ENCODE results near the gene RCL1.
"Not testable (repeated sequence)": the region's sequence is repeated elsewhere in the genome, so short reads cannot be mapped to it uniquely, and the experiment has no call there.

Gene RCL1

DNA sequence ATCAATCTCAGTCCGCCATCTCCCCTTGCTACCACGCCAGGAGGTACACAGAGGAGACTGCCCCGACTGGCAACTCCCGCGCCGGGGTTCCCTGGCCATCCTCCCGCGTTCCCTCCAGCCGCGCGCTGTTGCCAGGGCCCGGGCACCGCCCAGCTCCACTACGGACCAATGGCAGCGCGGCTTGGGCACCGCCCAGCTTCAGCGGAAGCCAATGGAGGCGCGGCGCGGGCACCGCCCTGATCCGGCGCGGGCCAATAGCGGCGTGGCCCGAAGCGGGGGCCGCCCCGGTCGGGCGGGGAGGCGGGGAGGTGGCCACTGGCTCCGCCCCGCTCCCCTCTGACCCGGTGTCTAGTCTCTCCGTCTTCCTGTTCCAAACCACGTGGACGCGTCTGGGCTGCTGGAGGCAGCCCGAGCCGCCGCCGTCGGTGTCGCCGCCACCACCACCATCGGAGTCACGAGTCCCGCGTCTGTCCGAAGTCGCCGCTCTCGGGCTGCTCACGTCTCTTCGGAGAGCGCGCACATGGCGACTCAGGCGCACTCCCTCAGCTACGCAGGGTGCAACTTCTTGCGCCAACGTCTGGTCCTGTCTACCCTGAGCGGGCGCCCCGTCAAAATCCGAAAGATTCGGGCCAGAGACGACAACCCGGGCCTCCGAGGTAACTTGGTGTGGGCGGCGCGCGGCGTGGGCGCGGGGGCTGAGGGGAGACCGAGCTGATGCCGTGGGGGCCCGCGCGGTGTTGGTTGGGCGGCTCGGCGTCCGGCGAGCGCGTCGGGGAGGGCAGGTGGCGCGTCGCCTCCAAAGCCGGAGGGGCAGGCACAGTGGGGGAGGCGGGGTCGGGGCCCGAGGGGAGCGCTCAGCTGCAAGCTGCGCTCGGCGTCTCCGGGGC lies at the start of gene RCL1:
Gene RCL1, plus strand, starts transcription at position 373 of the 887 bp plus-strand sequence. Its CDS starts 148 bp downstream, at position 521.
- Mint-ChIP-seq H3K27me3 (peaks cover 4% of the 10 kb centered on the region), H3K4me1 (ENCODE audit: low read depth) (peaks cover 51% of the 10 kb centered on the region), H3K36me3 (ENCODE audit: low read depth) (peaks cover 28% of the 10 kb centered on the region), H3K4me3 (peak within 1 kb of the TSS; percentile 94), H3K27ac (peak within 1 kb of the TSS; percentile 95), H3K9me3 (no peaks in the 10 kb centered on the region)

DNA sequence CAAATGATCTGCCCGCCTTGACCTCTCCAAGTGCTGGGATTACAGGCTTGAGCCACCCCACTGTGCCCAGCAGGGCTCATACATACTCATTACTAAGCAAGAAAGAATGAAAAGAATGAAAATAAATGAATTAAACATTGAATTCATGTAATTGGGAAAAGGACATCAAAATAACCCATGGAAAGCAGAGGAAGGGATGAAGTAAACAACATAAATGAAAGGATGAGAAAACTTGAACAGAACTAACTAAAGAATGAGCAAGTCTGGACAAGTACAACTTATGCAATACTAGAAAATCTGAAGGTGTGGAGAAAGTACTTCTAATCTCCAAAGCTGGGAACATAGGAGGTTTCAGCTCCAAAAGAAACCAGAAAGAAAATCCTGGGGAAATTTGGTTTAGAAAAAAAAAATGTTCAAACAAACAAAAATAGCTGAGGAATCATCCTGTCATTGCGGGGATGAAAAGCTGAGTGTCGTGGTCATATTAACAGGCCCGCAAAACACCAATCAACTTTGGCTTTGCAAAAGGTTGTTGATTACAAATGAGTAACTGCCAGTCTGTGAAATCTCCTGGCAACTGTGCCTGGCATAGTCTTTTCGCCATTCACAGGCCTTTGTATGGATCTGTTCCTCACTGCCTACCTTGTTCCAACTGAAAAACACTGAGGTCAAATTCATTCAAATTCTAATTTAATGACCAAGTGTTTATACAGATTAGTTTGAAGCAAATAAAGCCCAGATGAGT lies 49.4 kb upstream of the RCL1 start:
- no peak overlapping the region for H3K27ac Mint-ChIP-seq
- no peak overlapping the region for H3K4me3 Mint-ChIP-seq
- no peaks in the 10 kb centered on the region for H3K27me3 Mint-ChIP-seq
- peaks cover 45% of the 10 kb centered on the region for H3K4me1 Mint-ChIP-seq (ENCODE audit: low read depth)
- H3K36me3 Mint-ChIP-seq (ENCODE audit: low read depth) = no peaks in the 10 kb centered on the region
- no peaks in the 10 kb centered on the region for H3K9me3 Mint-ChIP-seq

GRCh38 chr9:4746278-4747030 lies 46.3 kb upstream of the RCL1 start:
- H3K4me3 Mint-ChIP-seq = no peak overlapping the region
- peak overlapping the region; percentile 16 for H3K27ac Mint-ChIP-seq
- H3K4me1 Mint-ChIP-seq (ENCODE audit: low read depth) = peaks cover 26% of the 10 kb centered on the region
- no peaks in the 10 kb centered on the region for H3K36me3 Mint-ChIP-seq (ENCODE audit: low read depth)
- no peaks in the 10 kb centered on the region for H3K9me3 Mint-ChIP-seq
- H3K27me3 Mint-ChIP-seq = no peaks in the 10 kb centered on the region

DNA sequence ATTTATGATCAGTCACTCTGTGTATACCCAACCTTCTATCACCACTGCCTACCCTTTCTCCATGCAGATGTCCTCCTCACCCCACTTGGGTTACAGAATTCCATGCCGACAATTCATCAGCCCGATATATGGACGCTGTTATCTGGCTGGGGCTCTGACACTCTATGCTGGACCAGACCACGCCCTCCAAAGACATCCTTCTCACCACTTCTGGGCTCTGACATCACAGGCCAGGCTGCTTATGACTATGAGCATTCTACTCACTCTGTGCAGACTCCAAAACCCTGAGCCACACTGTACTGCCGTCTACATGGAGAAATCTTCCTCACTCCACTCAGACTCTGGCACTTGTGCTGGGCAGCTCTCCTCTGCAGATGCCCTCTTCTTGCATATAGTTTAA lies 44.1 kb upstream of the RCL1 start:
- H3K9me3 Mint-ChIP-seq = no peaks in the 10 kb centered on the region
- H3K4me1 Mint-ChIP-seq (ENCODE audit: low read depth) = peaks cover 18% of the 10 kb centered on the region
- H3K4me3 Mint-ChIP-seq = no peak overlapping the region
- H3K36me3 Mint-ChIP-seq (ENCODE audit: low read depth) = no peaks in the 10 kb centered on the region
- H3K27ac Mint-ChIP-seq = no peak overlapping the region
- no peaks in the 10 kb centered on the region for H3K27me3 Mint-ChIP-seq

- Mint-ChIP-seq H3K4me1 (ENCODE audit: low read depth) (peaks cover 14% of the 10 kb centered on the region), H3K27ac (no peak overlapping the region), H3K27me3 (no peaks in the 10 kb centered on the region), H3K9me3 (no peaks in the 10 kb centered on the region), H3K36me3 (ENCODE audit: low read depth) (no peaks in the 10 kb centered on the region), H3K4me3 (no peak overlapping the region)
Measured at GRCh38 chr9:4750023-4750673, 42.6 kb upstream of the RCL1 start.

DNA sequence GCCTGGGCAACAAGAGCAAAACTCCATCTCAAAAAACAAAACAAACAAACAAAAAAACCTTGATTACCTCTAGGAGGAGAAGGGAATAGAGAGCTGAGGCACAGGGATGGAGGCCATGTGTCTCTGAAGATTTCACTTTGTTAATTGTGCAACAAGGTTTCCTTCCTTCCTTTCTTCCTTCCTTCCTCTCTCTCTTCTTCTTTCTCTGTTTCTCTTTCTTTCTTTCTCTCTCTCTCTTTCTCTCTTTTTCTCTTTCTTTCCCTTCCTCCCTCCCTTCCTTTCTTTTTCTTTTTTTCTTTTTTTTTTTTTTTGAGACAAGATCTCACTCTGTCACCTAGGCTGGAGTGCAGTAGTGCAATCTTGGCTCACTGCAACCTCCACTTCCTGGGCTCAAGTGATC lies 38.2 kb upstream of the RCL1 start:
- H3K4me1 Mint-ChIP-seq (ENCODE audit: low read depth); H3K9me3 Mint-ChIP-seq; H3K4me3 Mint-ChIP-seq: not testable (repeated sequence)

DNA sequence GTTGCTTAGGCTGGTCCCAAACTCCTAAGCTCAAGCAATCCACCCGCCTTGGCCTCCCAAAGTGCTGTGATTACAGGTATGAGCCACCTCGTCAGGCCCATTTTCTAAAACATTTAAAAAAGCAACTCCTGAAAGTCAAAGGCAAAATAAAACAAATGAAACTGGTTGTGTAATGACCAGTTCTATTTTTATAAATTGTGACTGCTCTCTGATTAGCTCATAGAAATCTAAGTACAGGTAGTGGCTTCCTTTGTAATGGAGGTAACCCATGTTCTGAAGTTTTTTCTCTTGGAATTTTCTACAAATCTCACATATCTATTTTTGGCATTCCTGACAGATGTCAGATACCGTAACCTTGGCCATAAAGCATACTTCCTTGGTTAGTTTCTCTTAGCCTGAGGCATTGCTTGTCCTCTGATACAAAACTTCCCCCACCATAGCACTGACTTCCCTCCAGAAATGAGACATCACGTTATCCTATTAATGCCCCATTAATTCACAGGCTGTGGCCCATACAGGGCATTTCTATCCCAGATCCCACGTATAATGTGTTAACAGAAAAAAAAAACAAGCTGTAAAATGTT lies 37.6 kb upstream of the RCL1 start:
- no peaks in the 10 kb centered on the region for H3K36me3 Mint-ChIP-seq (ENCODE audit: low read depth)
- H3K27ac Mint-ChIP-seq = no peak overlapping the region
- no peaks in the 10 kb centered on the region for H3K27me3 Mint-ChIP-seq
- no peak overlapping the region for H3K4me3 Mint-ChIP-seq
- peaks cover 5% of the 10 kb centered on the region for H3K4me1 Mint-ChIP-seq (ENCODE audit: low read depth)
- no peaks in the 10 kb centered on the region for H3K9me3 Mint-ChIP-seq

More for the DNA sequence above, 38.2 kb upstream of the RCL1 start:
- not testable (repeated sequence) for H3K27ac Mint-ChIP-seq; H3K27me3 Mint-ChIP-seq; H3K36me3 Mint-ChIP-seq (ENCODE audit: low read depth)

- H3K4me3 Mint-ChIP-seq = no peak overlapping the region
Measured at GRCh38 chr9:4756420-4756819, 36.3 kb upstream of the RCL1 start.

DNA sequence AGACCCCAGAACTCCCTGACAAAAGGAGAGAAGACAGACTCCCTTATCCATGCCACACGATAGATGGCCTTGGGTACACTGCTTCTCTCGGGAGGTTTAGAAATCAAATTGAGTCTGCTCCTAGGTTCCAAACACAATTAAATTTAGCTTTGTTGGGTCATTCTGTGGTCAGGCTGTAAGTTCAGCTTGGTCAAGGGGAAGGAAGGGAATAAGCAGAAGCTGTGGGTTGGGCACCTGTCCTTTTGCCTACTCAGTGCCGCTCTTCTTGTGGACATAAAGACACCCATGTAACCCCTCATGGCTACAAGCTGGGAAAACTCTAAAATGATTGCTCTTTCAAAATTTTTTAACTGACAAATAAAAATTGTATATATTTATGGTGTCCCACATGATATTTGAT lies 32.6 kb upstream of the RCL1 start:
- Mint-ChIP-seq H3K4me1 (ENCODE audit: low read depth) (peaks cover 22% of the 10 kb centered on the region), H3K9me3 (no peaks in the 10 kb centered on the region)

More at GRCh38 chr9:4756420-4756819, 36.3 kb upstream of the RCL1 start:
- Mint-ChIP-seq H3K9me3 (no peaks in the 10 kb centered on the region), H3K27ac (no peak overlapping the region), H3K27me3 (peaks cover 2% of the 10 kb centered on the region), H3K36me3 (ENCODE audit: low read depth) (no peaks in the 10 kb centered on the region), H3K4me1 (ENCODE audit: low read depth) (peaks cover 5% of the 10 kb centered on the region)

GRCh38 chr9:4762108-4762885 lies 30.4 kb upstream of the RCL1 start:
- Mint-ChIP-seq H3K4me1 (ENCODE audit: low read depth) (peaks cover 22% of the 10 kb centered on the region), H3K27me3 (peaks cover 4% of the 10 kb centered on the region), H3K36me3 (ENCODE audit: low read depth) (no peaks in the 10 kb centered on the region), H3K9me3 (no peaks in the 10 kb centered on the region), H3K27ac (peak overlapping the region; percentile 21), H3K4me3 (peak overlapping the region; percentile 59)

More for the DNA sequence above, 32.6 kb upstream of the RCL1 start:
- H3K4me3 Mint-ChIP-seq = no peak overlapping the region
- H3K27me3 Mint-ChIP-seq = peaks cover 4% of the 10 kb centered on the region
- no peaks in the 10 kb centered on the region for H3K36me3 Mint-ChIP-seq (ENCODE audit: low read depth)
- no peak overlapping the region for H3K27ac Mint-ChIP-seq

- Mint-ChIP-seq H3K4me1 (ENCODE audit: low read depth) (peaks cover 22% of the 10 kb centered on the region), H3K27me3 (peaks cover 4% of the 10 kb centered on the region), H3K9me3 (no peaks in the 10 kb centered on the region), H3K27ac (peak overlapping the region; percentile 21), H3K36me3 (ENCODE audit: low read depth) (no peaks in the 10 kb centered on the region), H3K4me3 (peak overlapping the region; percentile 59)
Measured at GRCh38 chr9:4762886-4763541, 29.7 kb upstream of the RCL1 start.

- H3K4me3 Mint-ChIP-seq = no peak overlapping the region
- H3K27me3 Mint-ChIP-seq = peaks cover 4% of the 10 kb centered on the region
- H3K4me1 Mint-ChIP-seq (ENCODE audit: low read depth) = peaks cover 23% of the 10 kb centered on the region
- no peaks in the 10 kb centered on the region for H3K9me3 Mint-ChIP-seq
- H3K36me3 Mint-ChIP-seq (ENCODE audit: low read depth) = no peaks in the 10 kb centered on the region
- no peak overlapping the region for H3K27ac Mint-ChIP-seq
Measured at GRCh38 chr9:4764033-4764432, 28.7 kb upstream of the RCL1 start.

DNA sequence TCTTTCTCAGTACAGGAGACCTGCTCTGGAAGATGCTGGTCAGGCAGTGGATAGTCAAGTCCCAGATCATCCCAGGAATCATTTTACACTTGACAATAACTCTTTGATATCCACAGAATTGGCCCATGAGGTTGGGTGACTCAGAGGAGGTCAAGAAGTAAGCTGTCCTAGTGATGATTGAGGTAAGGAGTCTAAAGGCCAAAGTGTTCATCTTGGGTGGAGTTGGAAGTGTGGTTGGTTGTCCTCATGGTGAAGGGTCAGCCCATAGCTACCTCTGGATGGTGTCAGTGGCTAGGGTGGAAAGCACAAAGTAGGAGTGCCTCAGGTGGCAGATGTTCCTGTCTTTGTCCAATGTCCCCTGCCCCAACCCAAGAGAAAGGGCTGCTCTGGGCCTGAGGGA lies 24.1 kb upstream of the RCL1 start:
- H3K4me1 Mint-ChIP-seq (ENCODE audit: low read depth) = peaks cover 7% of the 10 kb centered on the region
- no peak overlapping the region for H3K4me3 Mint-ChIP-seq
- H3K27ac Mint-ChIP-seq = no peak overlapping the region
- no peaks in the 10 kb centered on the region for H3K27me3 Mint-ChIP-seq
- no peaks in the 10 kb centered on the region for H3K9me3 Mint-ChIP-seq
- no peaks in the 10 kb centered on the region for H3K36me3 Mint-ChIP-seq (ENCODE audit: low read depth)
